PC-9 (cell line): ENCODE data around the gene EIF2S1. TPM values are rescaled to one million over a fixed set of nuclear protein-coding genes. Genes with fewer than 3 reads are reported as not detected.

Source experiments
- BruUV-seq: library from RNA; stranded (reverse); fragments of 400-500 nt; replicated peaks from 2 replicates; lab custom pipeline; 2021; lab: Mats Ljungman, UMichigan
- CTCF ChIA-PET: fragments of 300-600 bp; sonication (Branson Sonifier 250); formaldehyde crosslinking; loops from one replicate; lab custom pipeline; 2022; ENCODE audit warnings: antibody characterized with exemption; lab: Charles Lee
- POLR2A ChIA-PET: fragments of 300-600 bp; sonication (Branson Sonifier 250); formaldehyde crosslinking; loops from one replicate; lab custom pipeline; 2022; ENCODE audit warnings: antibody characterized with exemption; ENCODE audit not compliant: unreplicated experiment; lab: Charles Lee
- DNase-seq, 2 experiments: peaks; one replicate each; pipeline versions ENCODE4 v3.0.0 to v3.0.0-alpha.2; 2015 to 2022; ENCODE audit warnings: mixed read lengths in 1 of 2
- H2AFZ ChIP-seq: fragments of 200-600 bp; sonication (generic); 2 replicates; pipeline ENCODE4 v1.8.1; 2017; ENCODE audit warnings: antibody characterized with exemption
- H3F3A ChIP-seq: fragments of 200-600 bp; sonication (generic); 2 replicates; pipeline ENCODE4 v1.8.1; 2017; ENCODE audit warnings: antibody characterized with exemption, mild to moderate bottlenecking, low read depth; ENCODE audit not compliant: insufficient read depth
- H3K27ac ChIP-seq: fragments of 200-600 bp; sonication (generic); 2 replicates; pipeline ENCODE4 v1.6.1; 2016; ENCODE audit warnings: mixed run types
- H3K27me3 ChIP-seq: fragments of 200-600 bp; sonication (generic); 2 replicates; pipeline ENCODE4 v1.6.1; 2016; ENCODE audit warnings: low read depth, mixed run types; ENCODE audit not compliant: insufficient read depth
- H3K36me3 ChIP-seq: fragments of 200-600 bp; sonication (generic); 2 replicates; pipeline ENCODE4 v1.6.1; 2016; ENCODE audit warnings: low read depth, mixed run types
- H3K4me1 ChIP-seq: fragments of 200-600 bp; sonication (generic); replicated peaks from 2 replicates; pipeline ENCODE4 v1.6.1; 2016; ENCODE audit warnings: mixed run types; ENCODE audit not compliant: insufficient read depth
- H3K4me2 ChIP-seq: fragments of 200-600 bp; sonication (generic); 2 replicates; pipeline ENCODE4 v1.6.1; 2017; ENCODE audit warnings: mixed run types
- H3K4me3 ChIP-seq: fragments of 200-600 bp; sonication (generic); 2 replicates; pipeline ENCODE4 v1.6.1; 2016; ENCODE audit warnings: mixed run types
- H3K79me2 ChIP-seq: fragments of 200-600 bp; sonication (generic); 2 replicates; pipeline ENCODE4 v1.6.1; 2017; ENCODE audit warnings: low read depth, mixed run types
- H3K9me2 ChIP-seq: fragments of 200-600 bp; sonication (generic); 2 replicates; pipeline ENCODE4 v1.8.1; 2017; ENCODE audit warnings: mild to moderate bottlenecking; ENCODE audit not compliant: insufficient read depth
- H3K9me3 ChIP-seq: fragments of 200-600 bp; sonication (generic); 2 replicates; pipeline ENCODE4 v1.8.1; 2016; ENCODE audit warnings: low read depth; ENCODE audit not compliant: insufficient read depth
- H4K20me1 ChIP-seq: fragments of 200-600 bp; sonication (generic); 2 replicates; pipeline ENCODE4 v1.8.1; 2017; ENCODE audit not compliant: insufficient read depth
- EZH2 ChIP-seq: fragments of 200-600 bp; sonication (generic); IDR thresholded peaks from 2 replicates; pipeline ENCODE4 v1.8.0; 2017; ENCODE audit warnings: antibody characterized with exemption, low read depth
- intact Hi-C: fragments of 100-400 bp; cut with micrococcal nuclease; formaldehyde crosslinking; loops from one replicate; pipeline ENCODE4 v1.10.0; 2022; ENCODE audit not compliant: unreplicated experiment
- total RNA-seq: library from RNA; stranded (reverse); gene quantifications from 2 replicates; pipeline ENCODE4 v1.2.3, GENCODE V29; 2021
- TF ChIP-seq, protein P1 (sequence below): fragments of 200-600 bp; sonication (generic); conservative IDR thresholded peaks from 2 replicates; pipeline ENCODE4 v1.6.1; 2017; ENCODE audit warnings: mixed run types, antibody characterized with exemption, mild to moderate bottlenecking, moderate library complexity

EIF2S1 gene
- total RNA-seq, 1 experiment from 2014 or later: 146 TPM

DNA sequence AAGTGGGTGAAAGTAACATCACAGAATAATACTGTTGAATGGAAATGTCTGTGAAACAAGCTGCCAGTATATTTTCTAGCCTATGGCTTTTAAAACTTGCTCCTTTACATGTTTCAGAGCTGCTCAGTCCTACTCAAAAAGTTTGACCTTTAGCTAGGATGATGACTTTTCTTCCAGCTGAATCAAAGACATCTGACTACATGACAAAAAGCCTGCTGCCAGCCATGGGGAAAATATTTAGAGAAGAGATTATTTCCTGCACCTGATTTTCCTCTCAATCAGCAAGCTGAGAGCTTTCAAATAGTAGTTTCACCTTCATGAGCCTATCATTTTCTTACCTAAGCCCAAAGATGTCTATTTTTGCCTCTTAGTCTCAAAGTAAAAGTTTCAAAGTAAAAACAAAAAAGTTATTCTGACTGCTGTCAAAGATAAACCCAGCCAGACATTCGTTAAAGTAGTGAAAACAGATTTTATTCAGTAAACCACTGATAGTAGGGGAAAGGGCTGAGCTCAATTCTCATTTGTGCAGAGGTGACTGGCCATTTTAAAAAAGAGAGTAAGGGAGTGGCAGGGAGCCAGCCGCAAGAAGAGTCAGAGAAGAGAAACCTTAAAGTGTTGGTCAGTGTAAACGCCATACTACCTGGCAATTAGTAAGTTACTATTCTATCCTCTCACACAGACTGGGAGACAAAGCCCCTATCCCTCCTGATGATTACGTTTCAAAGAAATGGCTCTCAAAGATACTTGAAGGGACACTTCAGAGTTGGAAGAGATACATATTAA is 2.8 kb upstream of the EIF2S1 start:
- peaks cover 9% of the 10 kb centered on the region for H3F3A ChIP-seq
- TF ChIP-seq EZH2: no peak
- TF ChIP-seq, protein P1, sequence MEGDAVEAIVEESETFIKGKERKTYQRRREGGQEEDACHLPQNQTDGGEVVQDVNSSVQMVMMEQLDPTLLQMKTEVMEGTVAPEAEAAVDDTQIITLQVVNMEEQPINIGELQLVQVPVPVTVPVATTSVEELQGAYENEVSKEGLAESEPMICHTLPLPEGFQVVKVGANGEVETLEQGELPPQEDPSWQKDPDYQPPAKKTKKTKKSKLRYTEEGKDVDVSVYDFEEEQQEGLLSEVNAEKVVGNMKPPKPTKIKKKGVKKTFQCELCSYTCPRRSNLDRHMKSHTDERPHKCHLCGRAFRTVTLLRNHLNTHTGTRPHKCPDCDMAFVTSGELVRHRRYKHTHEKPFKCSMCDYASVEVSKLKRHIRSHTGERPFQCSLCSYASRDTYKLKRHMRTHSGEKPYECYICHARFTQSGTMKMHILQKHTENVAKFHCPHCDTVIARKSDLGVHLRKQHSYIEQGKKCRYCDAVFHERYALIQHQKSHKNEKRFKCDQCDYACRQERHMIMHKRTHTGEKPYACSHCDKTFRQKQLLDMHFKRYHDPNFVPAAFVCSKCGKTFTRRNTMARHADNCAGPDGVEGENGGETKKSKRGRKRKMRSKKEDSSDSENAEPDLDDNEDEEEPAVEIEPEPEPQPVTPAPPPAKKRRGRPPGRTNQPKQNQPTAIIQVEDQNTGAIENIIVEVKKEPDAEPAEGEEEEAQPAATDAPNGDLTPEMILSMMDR: no peak
- no peak overlapping the region for H2AFZ ChIP-seq
- H3K9me3 ChIP-seq: no peaks in the 10 kb centered on the region
- peaks cover 37% of the 10 kb centered on the region for H3K4me1 ChIP-seq
- peak overlapping the region; percentile 94 for H3K4me2 ChIP-seq
- DNase-seq: no peak
- H3K9me2 ChIP-seq: no peaks in the 10 kb centered on the region
- 0 out of 2 replicates have a peak, but pooled peaks cover 6% of the 10 kb centered on the region for H3K36me3 ChIP-seq
- no peaks in the 10 kb centered on the region for H3K27me3 ChIP-seq
- H3K27ac ChIP-seq: no peak overlapping the region; the same call in 1 of the 2 replicates
- no TSS peak for BruUV-seq
- intact Hi-C loops: no loop called here
- peaks cover 77% of the 10 kb centered on the region for H3K79me2 ChIP-seq
- H4K20me1 ChIP-seq: peaks cover 17% of the 10 kb centered on the region
- ChIA-PET POLR2A (interaction anchor here (0.5 to 0.6 kb wide), 2 partner anchors 10 to 116 kb away, joined by 3 to 4 read pairs; no protein-coding TSS in a partner anchor), CTCF (interaction anchor here (0.6 kb wide), 1 partner anchor 19 kb away, joined by 3 read pairs; no protein-coding TSS in a partner anchor)
- H3K4me3 ChIP-seq: no peak overlapping the region; the same call in 1 of the 2 replicates

DNA sequence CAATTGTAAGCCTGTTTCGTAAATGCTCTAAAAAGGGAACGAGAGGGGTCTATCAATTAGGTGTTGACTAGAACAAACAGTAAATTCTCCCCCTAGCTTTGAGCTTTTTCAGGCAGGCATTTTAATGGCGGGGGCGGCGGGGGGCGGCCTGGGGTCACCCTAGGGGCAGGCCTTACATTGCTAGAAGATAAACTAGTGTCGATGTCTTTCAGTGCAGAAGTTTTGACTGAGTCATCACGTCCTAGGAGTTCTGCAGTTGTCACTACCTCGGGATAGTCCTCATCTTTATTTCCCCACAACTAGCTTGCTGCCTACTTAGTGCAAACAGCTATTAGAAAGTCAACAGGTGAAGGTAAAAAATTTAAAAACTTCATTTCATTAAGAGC is 2.2 kb upstream of the EIF2S1 start:
- Histone ChIP-seq H3K36me3 (peaks cover 7% of the 10 kb centered on the region), H3K27me3 (no peaks in the 10 kb centered on the region), H3K4me2 (peak overlapping the region; percentile 94), H4K20me1 (peaks cover 22% of the 10 kb centered on the region), H3K4me1 (peaks cover 42% of the 10 kb centered on the region), H3K9me3 (no peaks in the 10 kb centered on the region), H3K4me3 (peak overlapping the region; percentile 75; the same call in 1 of the 2 replicates), H3K27ac (0 out of 2 replicates have a peak overlapping the region, but pooled peaks have one; percentile 71), H3K9me2 (no peaks in the 10 kb centered on the region), H3K79me2 (peaks cover 83% of the 10 kb centered on the region), H3F3A (peaks cover 9% of the 10 kb centered on the region), H2AFZ (no peak overlapping the region)
- CTCF ChIA-PET: no interaction called here
- POLR2A ChIA-PET: interaction anchor here (0.5 to 0.6 kb wide), 3 partner anchors 9 to 116 kb away, joined by 3 to 4 read pairs (median 4); no protein-coding TSS in a partner anchor
- no TSS peak for BruUV-seq
- intact Hi-C loops: no loop called here
- no peak for TF ChIP-seq EZH2
- TF ChIP-seq, protein P1: no peak
- no peak for DNase-seq

DNA sequence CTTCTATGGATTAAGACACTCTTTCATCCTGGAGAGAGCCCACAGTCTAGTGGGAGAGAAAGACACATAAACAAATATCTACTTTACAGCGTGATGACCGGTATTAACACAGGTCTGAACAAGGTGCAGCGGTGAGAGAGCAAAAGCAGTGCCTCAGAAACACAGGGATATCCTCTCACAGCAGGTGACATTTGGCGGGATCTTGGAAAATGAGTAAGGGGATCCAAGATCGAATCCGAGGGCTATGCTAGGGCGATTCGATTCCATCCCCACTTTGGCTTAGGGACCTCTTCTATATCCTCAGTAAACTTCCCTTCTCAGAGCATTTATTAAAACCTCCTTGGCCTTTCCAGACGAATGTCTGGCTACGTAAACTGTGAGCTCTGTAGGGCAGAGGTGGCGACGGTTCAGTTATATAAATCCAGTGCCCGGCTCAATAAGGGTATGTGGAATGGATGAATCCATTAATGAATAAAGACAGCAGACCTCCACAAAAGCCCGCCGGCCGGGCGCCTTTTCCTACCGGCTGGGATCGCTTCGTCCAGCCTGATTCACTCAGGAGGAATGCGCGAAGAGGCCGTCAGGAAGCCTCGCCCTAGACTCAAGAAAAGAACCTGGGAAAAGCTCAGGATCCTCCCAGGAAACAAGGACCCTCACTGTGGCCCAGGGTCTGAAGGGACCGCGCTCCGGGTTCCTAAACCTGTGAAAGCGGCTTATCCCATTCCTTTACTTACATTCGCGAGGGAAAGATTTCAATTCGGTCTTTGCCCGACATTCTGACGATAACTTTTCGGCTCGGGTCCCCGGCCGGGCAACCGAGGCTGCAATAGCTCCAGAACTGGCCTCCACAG is 979 bp upstream of the EIF2S1 start:
- CTCF ChIA-PET: interaction anchor here (0.5 to 1.1 kb wide), 5 partner anchors 26 to 1000 kb away, joined by 4 to 6 read pairs (median 4); no protein-coding TSS in a partner anchor
- intact Hi-C loops: loop anchor here (1.0 kb wide), 1 partner anchor 192 kb away; no protein-coding TSS in a partner anchor
- Histone ChIP-seq H3K27ac (peak overlapping the region; percentile 71), H3K4me2 (peak overlapping the region; percentile 94), H3K4me3 (peak overlapping the region; percentile 75), H3K79me2 (peaks cover 88% of the 10 kb centered on the region), H3F3A (peaks cover 9% of the 10 kb centered on the region), H3K9me2 (no peaks in the 10 kb centered on the region), H3K27me3 (no peaks in the 10 kb centered on the region), H3K36me3 (peaks cover 8% of the 10 kb centered on the region), H3K9me3 (no peaks in the 10 kb centered on the region), H3K4me1 (peaks cover 44% of the 10 kb centered on the region), H4K20me1 (peaks cover 32% of the 10 kb centered on the region), H2AFZ (peak overlapping the region; percentile 91)
- DNase-seq: peak; percentile 50 to 65
- no TSS peak for BruUV-seq
- TF ChIP-seq, protein P1: no peak
- no peak for TF ChIP-seq EZH2
- POLR2A ChIA-PET: interaction anchor here (0.6 to 0.8 kb wide), 8 partner anchors 50 to 1009 kb away, joined by 3 to 7 read pairs (median 4); partner anchors contain the start of gene GPHN
